HG03442 (cell line): ENCODE results near the gene DIAPH2.
"Not testable (repeated sequence)": the region's sequence is repeated elsewhere in the genome, so short reads cannot be mapped to it uniquely, and the experiment has no call there.

Source experiments
- ATAC-seq: cut with Tn5 transposase; IDR thresholded peaks from one replicate; pipeline ENCODE4 v1.9.1; 2021; ENCODE audit warnings: mild to moderate bottlenecking, moderate library complexity; ENCODE audit not compliant: unreplicated experiment

DIAPH2 gene

GRCh38 chrX:97367125-97367524, 682.5 kb downstream of the DIAPH2 start:
- ATAC-seq: no peak

- ATAC-seq: no peak
Measured at GRCh38 chrX:97369947-97370346, 685.3 kb downstream of the DIAPH2 start.

GRCh38 chrX:97372001-97372766, 687.5 kb downstream of the DIAPH2 start:
- no peak for ATAC-seq

- no peak for ATAC-seq
Measured at GRCh38 chrX:97374266-97374665, 689.6 kb downstream of the DIAPH2 start.

- no peak for ATAC-seq
Measured at GRCh38 chrX:97380200-97380599, 695.6 kb downstream of the DIAPH2 start.

GRCh38 chrX:97384685-97385084, 700.0 kb downstream of the DIAPH2 start:
- ATAC-seq: no peak

GRCh38 chrX:97387004-97387403, 702.4 kb downstream of the DIAPH2 start:
- ATAC-seq: no peak

- no peak for ATAC-seq
Measured at GRCh38 chrX:97389761-97390192, 705.1 kb downstream of the DIAPH2 start.

- no peak for ATAC-seq
Measured at GRCh38 chrX:97397371-97397770, 712.7 kb downstream of the DIAPH2 start.

GRCh38 chrX:97398030-97398551, 713.4 kb downstream of the DIAPH2 start:
- peak; percentile 56 for ATAC-seq

GRCh38 chrX:97399400-97399799, 714.8 kb downstream of the DIAPH2 start:
- peak; percentile 34 for ATAC-seq

GRCh38 chrX:97400492-97400891, 715.9 kb downstream of the DIAPH2 start:
- no peak for ATAC-seq

GRCh38 chrX:97401154-97401553, 716.5 kb downstream of the DIAPH2 start:
- peak; percentile 40 for ATAC-seq

- no peak for ATAC-seq
Measured at GRCh38 chrX:97401586-97402136, 717.0 kb downstream of the DIAPH2 start.

GRCh38 chrX:97402333-97402732, 717.7 kb downstream of the DIAPH2 start:
- no peak for ATAC-seq

GRCh38 chrX:97402903-97403302, 718.3 kb downstream of the DIAPH2 start:
- ATAC-seq: no peak

- ATAC-seq: no peak
Measured at GRCh38 chrX:97405031-97405660, 720.5 kb downstream of the DIAPH2 start.

GRCh38 chrX:97409632-97410415, 725.2 kb downstream of the DIAPH2 start:
- not testable (repeated sequence) for ATAC-seq

GRCh38 chrX:97416461-97416860, 731.8 kb downstream of the DIAPH2 start:
- ATAC-seq: no peak

GRCh38 chrX:97429101-97429500, 744.5 kb downstream of the DIAPH2 start:
- no peak for ATAC-seq

GRCh38 chrX:97431281-97431680, 746.6 kb downstream of the DIAPH2 start:
- no peak for ATAC-seq
